ENCODE results near the gene DSTYK.
A peak's percentile ranks its signal among the peaks of the same experiment; 100 is the strongest.

Gene DSTYK

GRCh38 chr1:205111354-205111753 is 100.1 kb downstream of the DSTYK start:
- DNase-seq (ENCODE audit: low read depth), result no peak
- H3K4me3 ChIP-seq (ENCODE audit: low read length), result no peak overlapping the region
- peaks cover 11% of the 10 kb centered on the region for H3K4me1 ChIP-seq (ENCODE audit: control insufficient read depth, insufficient read depth, low read length)
- no peaks in the 10 kb centered on the region for H3K9me3 ChIP-seq (ENCODE audit: control insufficient read depth, low read length)
- no peak overlapping the region for H3K9ac ChIP-seq (ENCODE audit: low read length)
- H3K27me3 ChIP-seq (replicated peaks; ENCODE audit: control insufficient read depth, insufficient read depth, low read length), result no peaks in the 10 kb centered on the region
- peaks cover 69% of the 10 kb centered on the region for H3K36me3 ChIP-seq (ENCODE audit: control insufficient read depth, insufficient read depth, low read length, severe bottlenecking)

- H3K36me3 ChIP-seq (ENCODE audit: control insufficient read depth, insufficient read depth, low read length, severe bottlenecking), result peaks cover 83% of the 10 kb centered on the region
- H3K9me3 ChIP-seq (ENCODE audit: control insufficient read depth, low read length), result no peaks in the 10 kb centered on the region
- no peak for DNase-seq (ENCODE audit: low read depth)
- H3K4me1 ChIP-seq (ENCODE audit: control insufficient read depth, insufficient read depth, low read length), result peaks cover 11% of the 10 kb centered on the region
- H3K9ac ChIP-seq (ENCODE audit: low read length), result no peak overlapping the region
- H3K4me3 ChIP-seq (ENCODE audit: low read length), result no peak overlapping the region
- H3K27me3 ChIP-seq (replicated peaks; ENCODE audit: control insufficient read depth, insufficient read depth, low read length), result no peaks in the 10 kb centered on the region
These were observed 101.8 kb downstream of the DSTYK start for GRCh38 chr1:205109711-205110110.

DNA sequence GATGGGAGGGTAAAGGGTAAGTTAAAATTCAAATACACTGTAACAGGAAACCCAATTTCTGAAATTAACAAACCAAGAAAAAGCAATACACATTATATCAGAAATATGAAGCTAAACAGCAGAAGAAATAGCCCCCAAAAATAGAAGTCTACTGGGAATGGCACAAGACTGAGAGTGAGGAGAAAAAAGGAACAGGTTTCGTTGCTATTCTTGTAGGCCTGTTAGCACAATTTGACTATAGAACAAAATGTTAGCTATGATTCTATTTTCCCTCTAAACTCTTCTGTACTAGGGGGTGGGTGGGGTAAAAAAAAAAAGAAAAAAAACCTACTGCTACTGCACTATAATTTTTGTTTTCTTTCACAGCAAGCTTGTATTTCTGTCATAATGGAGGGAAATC is 102.2 kb downstream of the DSTYK start:
- Histone ChIP-seq H3K27me3 (replicated peaks; ENCODE audit: control insufficient read depth, insufficient read depth, low read length) (no peaks in the 10 kb centered on the region), H3K9me3 (ENCODE audit: control insufficient read depth, low read length) (no peaks in the 10 kb centered on the region), H3K4me1 (ENCODE audit: control insufficient read depth, insufficient read depth, low read length) (peaks cover 11% of the 10 kb centered on the region), H3K4me3 (ENCODE audit: low read length) (no peak overlapping the region), H3K9ac (ENCODE audit: low read length) (no peak overlapping the region), H3K36me3 (ENCODE audit: control insufficient read depth, insufficient read depth, low read length, severe bottlenecking) (peaks cover 83% of the 10 kb centered on the region)
- no peak for DNase-seq (ENCODE audit: low read depth)

GRCh38 chr1:205108464-205108863 is 103.0 kb downstream of the DSTYK start:
- Histone ChIP-seq H3K4me1 (ENCODE audit: control insufficient read depth, insufficient read depth, low read length) (peaks cover 11% of the 10 kb centered on the region), H3K4me3 (ENCODE audit: low read length) (no peak overlapping the region), H3K27me3 (replicated peaks; ENCODE audit: control insufficient read depth, insufficient read depth, low read length) (no peaks in the 10 kb centered on the region), H3K9ac (ENCODE audit: low read length) (peak overlapping the region; percentile 13), H3K36me3 (ENCODE audit: control insufficient read depth, insufficient read depth, low read length, severe bottlenecking) (peaks cover 81% of the 10 kb centered on the region), H3K9me3 (ENCODE audit: control insufficient read depth, low read length) (no peaks in the 10 kb centered on the region)
- DNase-seq (ENCODE audit: low read depth), result peak; percentile 26

GRCh38 chr1:205107327-205107726 is 104.2 kb downstream of the DSTYK start:
- no peak for DNase-seq (ENCODE audit: low read depth)
- Histone ChIP-seq H3K4me1 (ENCODE audit: control insufficient read depth, insufficient read depth, low read length) (peaks cover 15% of the 10 kb centered on the region), H3K36me3 (ENCODE audit: control insufficient read depth, insufficient read depth, low read length, severe bottlenecking) (peaks cover 81% of the 10 kb centered on the region), H3K27me3 (replicated peaks; ENCODE audit: control insufficient read depth, insufficient read depth, low read length) (no peaks in the 10 kb centered on the region), H3K9ac (ENCODE audit: low read length) (no peak overlapping the region), H3K4me3 (ENCODE audit: low read length) (no peak overlapping the region), H3K9me3 (ENCODE audit: control insufficient read depth, low read length) (no peaks in the 10 kb centered on the region)

- Histone ChIP-seq H3K9me3 (ENCODE audit: control insufficient read depth, low read length) (no peaks in the 10 kb centered on the region), H3K9ac (ENCODE audit: low read length) (no peak overlapping the region), H3K4me3 (ENCODE audit: low read length) (no peak overlapping the region), H3K4me1 (ENCODE audit: control insufficient read depth, insufficient read depth, low read length) (peaks cover 5% of the 10 kb centered on the region), H3K27me3 (replicated peaks; ENCODE audit: control insufficient read depth, insufficient read depth, low read length) (no peaks in the 10 kb centered on the region), H3K36me3 (ENCODE audit: control insufficient read depth, insufficient read depth, low read length, severe bottlenecking) (peaks cover 96% of the 10 kb centered on the region)
- no peak for DNase-seq (ENCODE audit: low read depth)
These were observed 109.1 kb downstream of the DSTYK start for GRCh38 chr1:205102404-205102803.

DNA sequence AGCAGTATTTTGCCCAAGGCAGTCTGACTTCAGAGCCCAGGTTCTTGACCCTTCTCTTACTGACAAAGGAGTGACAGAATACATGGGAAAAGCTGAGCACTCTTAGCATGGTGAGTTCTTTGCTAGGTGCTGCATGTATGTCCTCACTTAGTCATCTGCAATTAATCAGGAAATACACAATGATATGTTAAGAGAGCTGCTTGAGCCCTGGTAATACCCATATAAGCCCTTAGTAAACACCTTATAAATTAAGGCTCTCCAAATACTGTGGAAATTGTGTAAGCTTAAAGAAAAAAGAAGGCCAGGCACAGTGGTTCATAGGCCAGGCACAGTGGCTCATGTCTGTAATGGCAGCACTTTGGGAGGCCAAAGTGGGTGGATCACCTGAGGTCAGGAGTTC is 113.3 kb downstream of the DSTYK start:
- H3K9me3 ChIP-seq (ENCODE audit: control insufficient read depth, low read length), result no peaks in the 10 kb centered on the region
- H3K4me1 ChIP-seq (ENCODE audit: control insufficient read depth, insufficient read depth, low read length), result peaks cover 2% of the 10 kb centered on the region
- peaks cover 94% of the 10 kb centered on the region for H3K36me3 ChIP-seq (ENCODE audit: control insufficient read depth, insufficient read depth, low read length, severe bottlenecking)
- H3K9ac ChIP-seq (ENCODE audit: low read length), result no peak overlapping the region
- H3K27me3 ChIP-seq (replicated peaks; ENCODE audit: control insufficient read depth, insufficient read depth, low read length), result no peaks in the 10 kb centered on the region
- DNase-seq (ENCODE audit: low read depth), result no peak
- H3K4me3 ChIP-seq (ENCODE audit: low read length), result no peak overlapping the region

- no peak for DNase-seq (ENCODE audit: low read depth)
- Histone ChIP-seq H3K4me1 (ENCODE audit: control insufficient read depth, insufficient read depth, low read length) (peaks cover 18% of the 10 kb centered on the region), H3K4me3 (ENCODE audit: low read length) (no peak overlapping the region), H3K27me3 (replicated peaks; ENCODE audit: control insufficient read depth, insufficient read depth, low read length) (no peaks in the 10 kb centered on the region), H3K36me3 (ENCODE audit: control insufficient read depth, insufficient read depth, low read length, severe bottlenecking) (peaks cover 71% of the 10 kb centered on the region), H3K9me3 (ENCODE audit: control insufficient read depth, low read length) (no peaks in the 10 kb centered on the region), H3K9ac (ENCODE audit: low read length) (no peak overlapping the region)
These were observed 116.1 kb downstream of the DSTYK start for GRCh38 chr1:205095422-205095821.
